ENCODE data around the gene PEX10. TPM values are rescaled to one million over a fixed set of nuclear protein-coding genes. Genes with fewer than 3 reads are reported as not detected.

PEX10 gene
- total and polyA plus RNA-seq, 2 of the 8 experiments (the other 6 are each of a cell fraction or from before 2014, with no cell fraction given), result 24.3 to 26.9 TPM

DNA sequence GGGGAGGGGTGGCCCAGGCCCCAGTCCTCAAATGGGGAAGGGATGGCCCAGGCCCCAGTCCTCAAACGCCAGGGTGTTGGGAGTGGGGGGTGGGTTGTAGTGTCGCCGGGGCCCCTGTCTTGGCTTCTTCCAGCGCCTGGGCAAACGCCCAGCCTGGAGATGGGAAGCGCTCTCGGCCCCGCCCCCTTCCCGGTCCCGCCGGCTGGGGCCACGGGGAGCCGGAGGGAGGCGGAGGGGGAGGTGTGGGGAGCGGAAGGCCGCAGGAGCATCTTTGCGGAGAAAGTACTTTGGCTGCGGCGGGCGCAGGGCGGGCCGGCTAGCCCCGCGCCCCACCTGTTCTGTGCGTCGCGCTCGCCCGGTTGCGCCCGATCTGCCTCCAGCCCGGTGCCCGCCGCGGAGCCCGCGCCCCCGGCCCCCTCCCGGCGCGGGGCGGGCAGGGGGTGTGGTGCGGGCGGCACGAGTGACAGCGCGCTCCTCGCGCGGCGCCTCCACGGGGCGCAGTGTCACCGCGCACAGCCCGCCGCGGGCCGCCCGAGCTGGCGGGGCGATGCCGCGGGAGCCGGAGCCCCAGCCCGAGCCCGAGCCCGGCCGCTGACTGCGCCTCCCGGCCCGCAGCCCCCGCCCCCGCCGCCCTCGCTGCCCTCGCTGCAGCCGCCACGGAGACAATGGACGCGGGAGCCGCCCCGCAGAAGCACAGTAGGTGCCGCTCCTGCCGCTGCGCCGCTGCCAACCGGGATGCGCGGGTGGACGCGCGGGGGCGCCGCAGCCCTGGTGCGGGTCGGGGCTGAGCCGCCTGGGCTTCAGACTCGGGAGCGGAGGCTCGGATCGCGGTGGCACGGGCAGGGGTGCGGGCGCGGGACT lies 31.1 kb upstream of the PEX10 start (continued):
- TF ChIP-seq NANOG (IDR thresholded peaks at IDR 0.05; ENCODE audit: insufficient read depth, low read depth, low read length, poor library complexity, severe bottlenecking), result no peak

All from H1 (cell line).